Measurements from ENCODE around the gene CPXM1.

DNA sequence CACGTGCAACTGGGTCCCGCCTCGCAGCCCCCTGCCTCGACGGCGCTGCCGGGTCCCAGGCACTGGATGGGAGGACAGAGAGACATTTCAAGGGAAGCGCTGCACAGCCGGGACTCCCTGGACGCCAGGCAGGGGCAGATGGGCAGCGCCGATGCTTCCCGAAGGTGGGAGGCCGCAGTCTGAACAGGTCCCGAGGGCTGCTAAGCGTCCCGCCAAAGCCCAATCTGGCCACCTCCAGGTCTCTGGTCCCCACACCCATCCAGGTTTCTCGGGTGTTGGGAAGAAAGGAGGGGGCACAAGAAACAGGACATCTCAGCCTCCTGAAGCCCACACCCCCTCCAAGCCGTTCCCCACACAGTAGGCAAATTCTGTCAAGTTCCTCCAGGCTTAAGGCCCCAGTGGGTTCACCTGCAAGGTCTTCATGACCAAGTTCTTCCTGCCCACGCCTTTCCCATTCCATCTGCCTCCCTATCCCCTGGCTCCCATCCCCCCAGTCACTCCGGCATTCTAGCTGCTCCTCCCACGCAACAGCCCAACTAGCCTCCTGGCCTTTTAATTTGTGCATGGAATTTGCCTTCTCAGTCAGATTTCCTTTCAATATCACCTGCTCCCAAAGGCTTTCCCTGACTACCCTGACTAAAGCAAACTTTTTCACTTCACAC lies 5.4 kb upstream of the CPXM1 start:
- TF ChIP-seq, protein P1, sequence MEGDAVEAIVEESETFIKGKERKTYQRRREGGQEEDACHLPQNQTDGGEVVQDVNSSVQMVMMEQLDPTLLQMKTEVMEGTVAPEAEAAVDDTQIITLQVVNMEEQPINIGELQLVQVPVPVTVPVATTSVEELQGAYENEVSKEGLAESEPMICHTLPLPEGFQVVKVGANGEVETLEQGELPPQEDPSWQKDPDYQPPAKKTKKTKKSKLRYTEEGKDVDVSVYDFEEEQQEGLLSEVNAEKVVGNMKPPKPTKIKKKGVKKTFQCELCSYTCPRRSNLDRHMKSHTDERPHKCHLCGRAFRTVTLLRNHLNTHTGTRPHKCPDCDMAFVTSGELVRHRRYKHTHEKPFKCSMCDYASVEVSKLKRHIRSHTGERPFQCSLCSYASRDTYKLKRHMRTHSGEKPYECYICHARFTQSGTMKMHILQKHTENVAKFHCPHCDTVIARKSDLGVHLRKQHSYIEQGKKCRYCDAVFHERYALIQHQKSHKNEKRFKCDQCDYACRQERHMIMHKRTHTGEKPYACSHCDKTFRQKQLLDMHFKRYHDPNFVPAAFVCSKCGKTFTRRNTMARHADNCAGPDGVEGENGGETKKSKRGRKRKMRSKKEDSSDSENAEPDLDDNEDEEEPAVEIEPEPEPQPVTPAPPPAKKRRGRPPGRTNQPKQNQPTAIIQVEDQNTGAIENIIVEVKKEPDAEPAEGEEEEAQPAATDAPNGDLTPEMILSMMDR (IDR thresholded peaks at IDR 0.05 in 2 of 3, conservative IDR thresholded peaks at IDR 0.05 in 1 of 3; ENCODE audit: borderline replicate concordance in 1 of 3, insufficient read depth in 1 of 3, low read depth in 2 of 3, low read length in 2 of 3), result no peak
- no peak for TF ChIP-seq CBX3 (IDR thresholded peaks at IDR 0.05; ENCODE audit: low read depth)
- no peak for TF ChIP-seq CEBPB (IDR thresholded peaks at IDR 0.05; ENCODE audit: low read depth)
- TF ChIP-seq, protein P2, sequence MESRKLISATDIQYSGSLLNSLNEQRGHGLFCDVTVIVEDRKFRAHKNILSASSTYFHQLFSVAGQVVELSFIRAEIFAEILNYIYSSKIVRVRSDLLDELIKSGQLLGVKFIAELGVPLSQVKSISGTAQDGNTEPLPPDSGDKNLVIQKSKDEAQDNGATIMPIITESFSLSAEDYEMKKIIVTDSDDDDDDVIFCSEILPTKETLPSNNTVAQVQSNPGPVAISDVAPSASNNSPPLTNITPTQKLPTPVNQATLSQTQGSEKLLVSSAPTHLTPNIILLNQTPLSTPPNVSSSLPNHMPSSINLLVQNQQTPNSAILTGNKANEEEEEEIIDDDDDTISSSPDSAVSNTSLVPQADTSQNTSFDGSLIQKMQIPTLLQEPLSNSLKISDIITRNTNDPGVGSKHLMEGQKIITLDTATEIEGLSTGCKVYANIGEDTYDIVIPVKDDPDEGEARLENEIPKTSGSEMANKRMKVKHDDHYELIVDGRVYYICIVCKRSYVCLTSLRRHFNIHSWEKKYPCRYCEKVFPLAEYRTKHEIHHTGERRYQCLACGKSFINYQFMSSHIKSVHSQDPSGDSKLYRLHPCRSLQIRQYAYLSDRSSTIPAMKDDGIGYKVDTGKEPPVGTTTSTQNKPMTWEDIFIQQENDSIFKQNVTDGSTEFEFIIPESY (IDR thresholded peaks at IDR 0.05; ENCODE audit: extremely low read depth, insufficient replicate concordance, low read length), result no peak
- no peak for TF ChIP-seq RAD21 (IDR thresholded peaks at IDR 0.05; ENCODE audit: low read depth)
- TF ChIP-seq, protein P3, sequence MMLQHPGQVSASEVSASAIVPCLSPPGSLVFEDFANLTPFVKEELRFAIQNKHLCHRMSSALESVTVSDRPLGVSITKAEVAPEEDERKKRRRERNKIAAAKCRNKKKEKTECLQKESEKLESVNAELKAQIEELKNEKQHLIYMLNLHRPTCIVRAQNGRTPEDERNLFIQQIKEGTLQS (IDR thresholded peaks at IDR 0.05), result no peak
- TF ChIP-seq POLR2AphosphoS5 (IDR thresholded peaks at IDR 0.05; ENCODE audit: low read depth, low read length), result no peak
- TF ChIP-seq, protein P4, sequence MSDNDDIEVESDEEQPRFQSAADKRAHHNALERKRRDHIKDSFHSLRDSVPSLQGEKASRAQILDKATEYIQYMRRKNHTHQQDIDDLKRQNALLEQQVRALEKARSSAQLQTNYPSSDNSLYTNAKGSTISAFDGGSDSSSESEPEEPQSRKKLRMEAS (IDR thresholded peaks at IDR 0.05), result no peak
- TF ChIP-seq SIN3A (IDR thresholded peaks at IDR 0.05; ENCODE audit: low read depth), result no peak
- no peak for TF ChIP-seq ZNF274 (IDR thresholded peaks at IDR 0.05; ENCODE audit: low read depth, low read length)
- no peak for TF ChIP-seq EZH2 (IDR thresholded peaks at IDR 0.05)
- no peak for TF ChIP-seq EZH2phosphoT487 (IDR thresholded peaks at IDR 0.05; ENCODE audit: borderline replicate concordance)
